ENCODE data around the gene DAAM2.

DAAM2 gene

GRCh38 chr6:39819676-39820075 is 27.5 kb downstream of the DAAM2 start:
- Histone ChIP-seq H3K4me1 (ENCODE audit: control insufficient read depth in 1 of 2, insufficient read depth in 2 of 2, low read length in 2 of 2) (peaks cover 29 to 72% of the 10 kb centered on the region in 2 donors), H3K36me3 (ENCODE audit: control insufficient read depth in 1 of 2, insufficient read depth in 2 of 2, low read length in 2 of 2) (peaks cover 0 to 5% of the 10 kb centered on the region in 2 donors), H3K9me3 (ENCODE audit: control insufficient read depth in 1 of 2, low read length in 2 of 2) (no peaks in the 10 kb centered on the region), H3K27ac (ENCODE audit: low read length) (peak overlapping the region; percentile 67), H3K4me3 (ENCODE audit: low read depth in 1 of 2, low read length in 2 of 2) (no peak overlapping the region), H3K27me3 (ENCODE audit: low read depth, low read length) (no peaks in the 10 kb centered on the region)

- H3K27ac ChIP-seq (ENCODE audit: low read length): peak overlapping the region; percentile 79
These were observed 28.4 kb downstream of the DAAM2 start for GRCh38 chr6:39820553-39820952.

DNA sequence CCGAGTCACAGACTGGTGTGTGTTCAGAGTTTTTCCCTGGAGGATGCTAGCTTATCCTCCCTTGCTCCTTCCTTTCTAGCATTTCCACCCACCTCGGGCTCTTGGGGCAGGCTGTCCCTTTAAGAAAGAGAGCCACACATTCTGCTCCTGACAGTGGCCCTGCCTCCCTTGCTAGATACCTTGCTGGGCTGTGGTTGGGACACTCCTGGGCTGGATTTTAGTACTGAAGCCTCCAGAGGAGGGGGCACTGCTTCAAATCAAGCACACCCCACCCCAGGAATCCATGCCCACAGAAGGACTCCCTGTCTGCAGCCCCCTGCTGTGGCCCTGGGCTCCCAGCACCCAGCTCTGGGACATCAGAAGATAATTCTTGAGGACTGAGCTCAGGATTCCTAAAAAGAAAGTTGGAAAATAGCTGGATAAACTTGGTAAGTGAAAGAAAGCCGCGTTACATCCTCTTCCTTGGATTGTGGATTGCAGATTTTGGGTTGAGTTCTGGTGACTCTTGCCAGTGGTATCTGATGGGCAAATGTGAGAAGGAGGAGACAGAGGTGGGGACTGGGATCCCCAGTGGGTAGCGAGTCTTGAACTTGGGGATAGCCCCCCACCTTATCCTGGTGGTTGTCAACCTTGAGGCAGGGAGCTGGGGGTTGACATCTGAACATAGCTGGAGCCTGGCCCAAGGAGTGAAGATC is 29.0 kb downstream of the DAAM2 start:
- H3K36me3 ChIP-seq (ENCODE audit: control insufficient read depth in 1 of 2, insufficient read depth in 2 of 2, low read length in 2 of 2): no peaks in the 10 kb centered on the region
- peaks cover 23 to 77% of the 10 kb centered on the region in 2 donors for H3K4me1 ChIP-seq (ENCODE audit: control insufficient read depth in 1 of 2, insufficient read depth in 2 of 2, low read length in 2 of 2)
- peak overlapping the region; percentile 79 for H3K27ac ChIP-seq (ENCODE audit: low read length)
- H3K9me3 ChIP-seq (ENCODE audit: control insufficient read depth in 1 of 2, low read length in 2 of 2): no peaks in the 10 kb centered on the region
- H3K4me3 ChIP-seq (ENCODE audit: low read depth in 1 of 2, low read length in 2 of 2): peak overlapping the region in 1 of 2 donors; percentile 33
- H3K27me3 ChIP-seq (ENCODE audit: low read depth, low read length): no peaks in the 10 kb centered on the region

More at GRCh38 chr6:39820553-39820952, 28.4 kb downstream of the DAAM2 start:
- Histone ChIP-seq H3K27me3 (ENCODE audit: low read depth, low read length) (no peaks in the 10 kb centered on the region), H3K4me1 (ENCODE audit: control insufficient read depth in 1 of 2, insufficient read depth in 2 of 2, low read length in 2 of 2) (peaks cover 29 to 78% of the 10 kb centered on the region in 2 donors), H3K9me3 (ENCODE audit: control insufficient read depth in 1 of 2, low read length in 2 of 2) (no peaks in the 10 kb centered on the region), H3K36me3 (ENCODE audit: control insufficient read depth in 1 of 2, insufficient read depth in 2 of 2, low read length in 2 of 2) (peaks cover 0 to 2% of the 10 kb centered on the region in 2 donors), H3K4me3 (ENCODE audit: low read depth in 1 of 2, low read length in 2 of 2) (no peak overlapping the region)

- H3K27me3 ChIP-seq (ENCODE audit: low read depth, low read length): no peaks in the 10 kb centered on the region
- H3K4me1 ChIP-seq (ENCODE audit: control insufficient read depth in 1 of 2, insufficient read depth in 2 of 2, low read length in 2 of 2): peaks cover 21 to 75% of the 10 kb centered on the region in 2 donors
- H3K36me3 ChIP-seq (ENCODE audit: control insufficient read depth in 1 of 2, insufficient read depth in 2 of 2, low read length in 2 of 2): no peaks in the 10 kb centered on the region
- peak overlapping the region; percentile 79 for H3K27ac ChIP-seq (ENCODE audit: low read length)
- peak overlapping the region in 1 of 2 donors; percentile 45 for H3K4me3 ChIP-seq (ENCODE audit: low read depth in 1 of 2, low read length in 2 of 2)
- no peaks in the 10 kb centered on the region for H3K9me3 ChIP-seq (ENCODE audit: control insufficient read depth in 1 of 2, low read length in 2 of 2)
These were observed 29.8 kb downstream of the DAAM2 start for GRCh38 chr6:39821742-39822532.

DNA sequence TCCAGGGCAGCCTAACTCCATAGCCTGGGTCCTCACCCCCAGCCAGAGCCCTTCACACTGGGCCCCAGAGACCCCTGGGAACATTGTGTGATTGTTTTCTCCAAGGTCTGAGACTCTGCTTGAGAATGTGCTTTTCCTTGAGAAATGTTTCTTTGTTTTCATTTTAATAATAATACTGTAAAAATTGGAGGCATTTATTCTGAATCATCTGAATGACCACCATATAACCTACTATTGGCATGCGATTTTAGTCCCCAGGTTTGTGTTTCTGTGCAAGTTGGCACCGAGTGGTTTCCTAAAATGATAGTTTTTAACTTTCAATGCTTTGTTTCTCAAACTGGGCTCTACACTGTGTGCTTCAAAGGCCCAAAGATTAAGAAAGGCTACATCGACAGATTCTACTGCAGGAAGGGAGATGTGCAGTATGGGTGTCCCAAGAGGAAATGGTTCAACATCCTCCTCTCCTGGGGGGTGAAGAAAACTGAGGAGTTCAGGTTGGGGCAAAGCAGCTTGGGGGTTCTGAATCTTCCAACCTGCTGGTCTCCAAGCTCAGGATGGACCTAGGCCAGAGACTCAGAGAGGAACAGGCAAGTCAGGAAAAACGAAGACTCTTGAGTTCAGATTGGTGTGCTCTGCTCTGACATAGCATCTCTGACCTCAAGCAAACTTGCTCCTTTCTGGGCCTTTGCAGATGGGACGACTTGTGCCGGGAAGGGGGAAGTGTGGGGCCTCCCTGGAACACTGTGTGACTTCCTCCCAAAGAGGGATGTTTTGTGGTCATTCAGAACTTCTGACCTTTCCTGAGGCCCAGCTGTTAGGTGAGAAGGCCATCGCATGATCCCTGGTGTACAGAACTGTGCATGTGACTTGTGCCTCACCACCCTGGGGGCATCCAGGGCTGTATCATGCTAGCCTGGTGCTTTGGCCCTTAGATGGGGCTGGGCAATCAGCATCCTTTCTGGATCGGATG is 31.0 kb downstream of the DAAM2 start:
- peaks cover 21 to 66% of the 10 kb centered on the region in 2 donors for H3K4me1 ChIP-seq (ENCODE audit: control insufficient read depth in 1 of 2, insufficient read depth in 2 of 2, low read length in 2 of 2)
- no peaks in the 10 kb centered on the region for H3K27me3 ChIP-seq (ENCODE audit: low read depth, low read length)
- H3K9me3 ChIP-seq (ENCODE audit: control insufficient read depth in 1 of 2, low read length in 2 of 2): no peaks in the 10 kb centered on the region
- H3K27ac ChIP-seq (ENCODE audit: low read length): peak overlapping the region; percentile 79
- H3K4me3 ChIP-seq (ENCODE audit: low read depth in 1 of 2, low read length in 2 of 2): no peak overlapping the region
- H3K36me3 ChIP-seq (ENCODE audit: control insufficient read depth in 1 of 2, insufficient read depth in 2 of 2, low read length in 2 of 2): no peaks in the 10 kb centered on the region

GRCh38 chr6:39824030-39824926 is 32.1 kb downstream of the DAAM2 start:
- no peaks in the 10 kb centered on the region for H3K27me3 ChIP-seq (ENCODE audit: low read depth, low read length)
- no peak overlapping the region for H3K4me3 ChIP-seq (ENCODE audit: low read depth in 1 of 2, low read length in 2 of 2)
- H3K27ac ChIP-seq (ENCODE audit: low read length): peak overlapping the region; percentile 52
- no peaks in the 10 kb centered on the region for H3K36me3 ChIP-seq (ENCODE audit: control insufficient read depth in 1 of 2, insufficient read depth in 2 of 2, low read length in 2 of 2)
- H3K4me1 ChIP-seq (ENCODE audit: control insufficient read depth in 1 of 2, insufficient read depth in 2 of 2, low read length in 2 of 2): peaks cover 16 to 57% of the 10 kb centered on the region in 2 donors
- no peaks in the 10 kb centered on the region for H3K9me3 ChIP-seq (ENCODE audit: control insufficient read depth in 1 of 2, low read length in 2 of 2)

DNA sequence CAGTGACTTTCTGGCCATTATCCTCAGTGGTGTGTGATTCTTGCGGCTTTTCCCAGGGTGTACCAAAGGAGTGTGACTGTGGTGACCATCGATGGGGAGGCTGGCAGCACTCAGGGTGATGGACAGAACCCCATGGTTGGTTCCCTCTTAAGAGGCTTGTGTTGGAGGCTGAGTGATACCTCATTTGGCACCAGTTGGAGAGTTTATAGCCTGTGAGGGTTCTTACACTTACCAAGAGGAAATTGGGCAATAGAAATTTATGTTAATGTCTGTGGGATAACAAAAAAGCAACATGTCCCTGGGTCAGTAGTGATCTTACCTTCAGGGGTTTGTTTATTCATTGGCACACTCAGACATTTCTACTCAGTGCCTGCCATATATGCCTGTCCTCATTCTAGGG is 37.2 kb downstream of the DAAM2 start:
- Histone ChIP-seq H3K36me3 (ENCODE audit: control insufficient read depth in 1 of 2, insufficient read depth in 2 of 2, low read length in 2 of 2) (no peaks in the 10 kb centered on the region), H3K9me3 (ENCODE audit: control insufficient read depth in 1 of 2, low read length in 2 of 2) (no peaks in the 10 kb centered on the region), H3K27ac (ENCODE audit: low read length) (no peak overlapping the region), H3K4me3 (ENCODE audit: low read depth in 1 of 2, low read length in 2 of 2) (no peak overlapping the region), H3K4me1 (ENCODE audit: control insufficient read depth in 1 of 2, insufficient read depth in 2 of 2, low read length in 2 of 2) (peaks cover 0 to 60% of the 10 kb centered on the region in 2 donors), H3K27me3 (ENCODE audit: low read depth, low read length) (no peaks in the 10 kb centered on the region)

DNA sequence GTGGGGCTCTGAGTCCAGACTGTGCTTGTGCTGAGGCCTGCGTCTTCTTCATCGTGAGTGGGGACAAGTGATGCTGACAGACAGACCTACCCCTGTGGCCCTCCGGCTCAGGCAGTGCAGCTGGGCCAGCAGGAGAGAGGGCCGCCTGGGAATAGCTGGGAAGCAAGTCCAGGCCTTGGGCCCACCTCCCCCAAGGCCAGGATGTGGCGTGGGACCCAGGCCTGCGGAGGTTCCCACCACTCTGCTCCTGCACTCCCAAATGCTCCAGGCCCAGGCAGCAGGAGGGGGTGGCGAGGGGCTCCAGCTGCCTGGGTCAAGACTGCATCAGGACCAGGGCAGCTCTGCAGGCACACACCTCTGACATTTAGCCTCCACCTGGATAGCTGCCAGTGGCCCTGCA is 38.3 kb downstream of the DAAM2 start:
- Histone ChIP-seq H3K4me3 (ENCODE audit: low read depth in 1 of 2, low read length in 2 of 2) (no peak overlapping the region), H3K27me3 (ENCODE audit: low read depth, low read length) (no peaks in the 10 kb centered on the region), H3K4me1 (ENCODE audit: control insufficient read depth in 1 of 2, insufficient read depth in 2 of 2, low read length in 2 of 2) (peaks cover under 1 to 61% of the 10 kb centered on the region in 2 donors), H3K9me3 (ENCODE audit: control insufficient read depth in 1 of 2, low read length in 2 of 2) (no peaks in the 10 kb centered on the region), H3K27ac (ENCODE audit: low read length) (no peak overlapping the region), H3K36me3 (ENCODE audit: control insufficient read depth in 1 of 2, insufficient read depth in 2 of 2, low read length in 2 of 2) (no peaks in the 10 kb centered on the region)

- Histone ChIP-seq H3K4me3 (ENCODE audit: low read depth in 1 of 2, low read length in 2 of 2) (no peak overlapping the region), H3K9me3 (ENCODE audit: control insufficient read depth in 1 of 2, low read length in 2 of 2) (no peaks in the 10 kb centered on the region), H3K27me3 (ENCODE audit: low read depth, low read length) (no peaks in the 10 kb centered on the region), H3K27ac (ENCODE audit: low read length) (no peak overlapping the region), H3K4me1 (ENCODE audit: control insufficient read depth in 1 of 2, insufficient read depth in 2 of 2, low read length in 2 of 2) (peaks cover 13 to 67% of the 10 kb centered on the region in 2 donors), H3K36me3 (ENCODE audit: control insufficient read depth in 1 of 2, insufficient read depth in 2 of 2, low read length in 2 of 2) (no peaks in the 10 kb centered on the region)
These were observed 39.5 kb downstream of the DAAM2 start for GRCh38 chr6:39831701-39832100.

DNA sequence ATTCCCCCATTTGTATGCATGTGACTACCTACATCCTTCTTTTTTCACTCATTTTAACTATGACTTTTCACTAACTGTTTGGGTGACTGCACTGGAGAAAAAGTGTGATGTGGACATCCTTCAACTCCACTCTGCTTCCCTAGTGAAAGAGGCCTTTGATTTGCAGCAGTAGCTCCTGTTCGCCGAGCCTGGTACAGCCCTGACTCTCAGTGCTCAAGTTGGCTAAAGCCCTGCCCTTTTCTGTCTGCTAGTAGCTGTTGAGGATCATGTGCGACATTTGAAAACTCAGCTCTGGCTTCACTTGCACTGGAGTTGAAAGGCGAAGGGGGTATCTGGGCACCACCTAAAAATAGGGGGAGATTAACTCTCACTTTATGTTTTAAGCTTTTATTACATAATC is 42.1 kb downstream of the DAAM2 start:
- H3K4me1 ChIP-seq (ENCODE audit: control insufficient read depth in 1 of 2, insufficient read depth in 2 of 2, low read length in 2 of 2): peaks cover 15 to 75% of the 10 kb centered on the region in 2 donors
- no peak overlapping the region for H3K27ac ChIP-seq (ENCODE audit: low read length)
- H3K27me3 ChIP-seq (ENCODE audit: low read depth, low read length): no peaks in the 10 kb centered on the region
- H3K9me3 ChIP-seq (ENCODE audit: control insufficient read depth in 1 of 2, low read length in 2 of 2): no peaks in the 10 kb centered on the region
- no peak overlapping the region for H3K4me3 ChIP-seq (ENCODE audit: low read depth in 1 of 2, low read length in 2 of 2)
- H3K36me3 ChIP-seq (ENCODE audit: control insufficient read depth in 1 of 2, insufficient read depth in 2 of 2, low read length in 2 of 2): no peaks in the 10 kb centered on the region

Data from muscle layer of duodenum (tissue), 2 donors.